HG02884 (cell line): ENCODE data around the gene OR2V2.
"Not testable (repeated sequence)": the region's sequence is repeated elsewhere in the genome, so short reads cannot be mapped to it uniquely, and the experiment has no call there.

Experiments
- ATAC-seq: cut with Tn5 transposase; IDR thresholded peaks from one replicate; pipeline ENCODE4 v1.9.1; 2021; ENCODE audit warnings: mild to moderate bottlenecking, moderate library complexity; ENCODE audit not compliant: unreplicated experiment

OR2V2 gene, protein sequence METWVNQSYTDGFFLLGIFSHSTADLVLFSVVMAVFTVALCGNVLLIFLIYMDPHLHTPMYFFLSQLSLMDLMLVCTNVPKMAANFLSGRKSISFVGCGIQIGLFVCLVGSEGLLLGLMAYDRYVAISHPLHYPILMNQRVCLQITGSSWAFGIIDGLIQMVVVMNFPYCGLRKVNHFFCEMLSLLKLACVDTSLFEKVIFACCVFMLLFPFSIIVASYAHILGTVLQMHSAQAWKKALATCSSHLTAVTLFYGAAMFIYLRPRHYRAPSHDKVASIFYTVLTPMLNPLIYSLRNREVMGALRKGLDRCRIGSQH

DNA sequence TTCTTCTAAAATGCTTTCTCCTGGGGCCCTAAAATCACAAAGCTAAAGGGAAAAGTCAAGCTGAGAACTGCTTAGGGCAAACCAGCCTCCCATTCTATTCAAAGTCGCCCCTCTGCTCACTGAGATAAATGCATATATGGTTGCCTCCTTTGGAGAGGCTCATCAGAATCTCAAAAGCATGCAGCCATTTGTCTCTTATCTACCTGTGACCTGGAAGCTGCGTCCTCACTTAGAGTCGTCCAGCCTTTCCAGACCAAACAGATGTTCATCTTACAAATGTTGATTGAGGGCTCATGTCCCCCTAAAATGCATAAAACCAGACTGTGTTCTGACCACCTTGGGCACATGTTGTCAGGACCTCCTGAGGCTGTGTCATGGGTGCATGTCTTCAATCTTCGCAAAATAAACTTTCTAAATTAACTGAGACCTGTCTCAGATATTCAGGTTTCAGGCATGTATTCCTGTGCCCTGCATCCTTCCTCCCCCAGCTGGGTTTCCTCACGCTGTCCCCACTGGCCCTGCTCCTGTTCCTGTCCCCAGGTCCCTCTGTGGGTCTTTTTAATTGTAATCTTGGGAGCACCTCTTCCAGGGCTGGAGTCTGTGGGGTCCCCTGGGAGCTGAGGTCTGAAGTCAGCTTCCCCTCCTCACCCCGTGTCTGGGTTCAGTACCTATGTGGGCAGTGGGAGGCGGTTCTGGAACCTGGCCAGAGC lies at the start of gene OR2V2:
TSS of gene OR2V2 (plus strand) at position 660 of the 710 bp plus-strand sequence. CDS start 7,357 bp downstream, outside the sequence.
- not testable (repeated sequence) for ATAC-seq

DNA sequence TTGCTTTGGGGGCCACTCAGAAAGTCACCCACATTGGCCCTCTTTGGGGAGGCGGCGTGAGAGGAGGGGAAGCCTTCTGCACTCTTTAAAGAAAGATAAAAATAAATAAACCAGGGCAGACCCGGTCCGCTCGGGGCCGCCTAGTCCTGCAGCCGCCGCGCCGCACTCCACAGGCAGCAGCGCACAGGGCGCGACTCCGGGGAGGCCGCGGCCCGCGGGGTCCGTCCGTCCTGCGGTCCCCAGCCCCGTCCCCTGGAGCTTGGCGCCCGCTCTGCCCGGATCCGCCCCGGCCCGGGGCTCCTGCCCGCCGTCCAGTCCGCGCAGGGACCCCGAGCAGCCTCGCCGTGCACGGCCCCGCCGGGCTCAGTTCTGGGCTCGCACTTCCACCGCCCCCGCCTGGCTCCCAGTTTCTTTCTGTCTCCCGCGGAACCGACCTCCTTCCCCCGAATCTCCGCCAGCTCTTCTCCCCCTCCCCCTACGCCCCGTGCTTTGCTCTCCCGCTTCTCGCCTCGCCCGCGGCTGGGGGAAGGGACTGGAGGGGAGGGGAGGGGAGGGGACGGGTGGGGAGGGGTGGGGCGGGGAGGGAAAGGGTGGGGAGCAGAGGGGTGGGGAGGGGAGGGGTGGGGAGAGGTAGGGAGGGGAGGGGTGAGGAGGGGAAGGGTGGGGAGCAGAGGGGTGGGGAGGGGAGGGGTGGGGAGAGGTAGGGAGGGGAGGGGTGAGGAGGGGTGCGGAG lies 49.5 kb upstream of the OR2V2 start:
- ATAC-seq: not testable (repeated sequence)

DNA sequence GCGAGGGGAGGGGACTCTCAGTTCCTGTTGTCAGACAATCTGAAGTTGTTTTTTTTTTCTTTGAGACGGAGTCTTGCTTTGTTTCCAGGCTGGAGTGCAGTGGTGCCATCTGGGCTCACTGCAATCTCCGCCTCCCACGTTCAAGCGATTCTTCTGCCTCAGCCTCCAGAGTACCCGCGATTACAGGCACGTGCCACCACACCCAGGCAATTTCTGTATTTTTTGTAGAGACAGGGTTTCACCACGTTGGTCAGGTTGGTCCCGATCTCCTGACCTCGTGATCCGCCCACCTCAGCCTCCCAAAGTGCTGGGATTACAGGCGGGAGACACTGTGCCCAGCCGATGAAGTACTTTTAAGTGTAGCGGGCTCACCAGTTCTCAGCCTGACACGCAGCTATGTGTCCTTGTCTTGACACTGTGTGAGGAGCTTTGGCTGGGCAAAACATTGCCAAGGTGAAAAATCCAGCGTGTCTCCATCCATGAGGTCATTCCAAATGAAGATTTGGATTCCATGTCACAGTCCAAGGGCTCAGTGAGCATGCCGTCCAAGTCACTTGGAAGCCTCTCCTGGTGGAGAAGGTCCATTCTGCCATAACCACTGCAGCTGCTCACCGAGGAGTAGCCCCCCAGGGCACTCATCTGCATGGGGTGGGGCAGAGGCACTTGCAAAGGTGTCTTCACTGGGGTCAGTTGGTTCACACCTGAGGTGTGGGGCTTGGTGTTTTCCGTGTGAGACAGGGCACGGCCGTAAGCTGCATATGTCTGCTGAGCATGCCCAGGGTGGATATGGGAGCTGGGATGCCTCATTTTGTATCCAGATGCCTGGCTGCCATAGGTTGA lies 48.4 kb upstream of the OR2V2 start:
- no peak for ATAC-seq

DNA sequence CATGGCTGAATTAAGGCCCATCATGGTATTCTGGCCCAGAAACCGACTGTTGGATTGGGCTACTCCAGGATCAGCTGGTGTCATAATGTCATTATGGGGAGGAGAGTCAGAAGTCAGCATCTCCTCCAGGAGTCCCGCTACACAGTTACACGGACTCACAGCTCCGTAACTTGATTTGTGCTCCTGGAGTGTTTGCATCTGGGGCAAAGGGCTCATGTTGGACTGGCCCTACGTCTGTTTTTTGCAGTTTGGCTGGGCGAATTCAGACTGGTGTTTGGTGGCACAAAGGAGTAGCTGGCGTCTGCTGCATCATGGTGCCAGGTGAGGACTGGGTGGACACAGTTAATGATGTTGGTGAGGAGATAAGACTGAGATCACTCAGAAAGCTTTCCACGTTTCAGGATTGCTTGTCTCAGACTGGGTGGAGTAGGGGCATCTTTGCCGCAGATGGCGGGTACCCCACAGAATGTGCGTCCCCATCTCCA lies 47.7 kb upstream of the OR2V2 start:
- no peak for ATAC-seq

DNA sequence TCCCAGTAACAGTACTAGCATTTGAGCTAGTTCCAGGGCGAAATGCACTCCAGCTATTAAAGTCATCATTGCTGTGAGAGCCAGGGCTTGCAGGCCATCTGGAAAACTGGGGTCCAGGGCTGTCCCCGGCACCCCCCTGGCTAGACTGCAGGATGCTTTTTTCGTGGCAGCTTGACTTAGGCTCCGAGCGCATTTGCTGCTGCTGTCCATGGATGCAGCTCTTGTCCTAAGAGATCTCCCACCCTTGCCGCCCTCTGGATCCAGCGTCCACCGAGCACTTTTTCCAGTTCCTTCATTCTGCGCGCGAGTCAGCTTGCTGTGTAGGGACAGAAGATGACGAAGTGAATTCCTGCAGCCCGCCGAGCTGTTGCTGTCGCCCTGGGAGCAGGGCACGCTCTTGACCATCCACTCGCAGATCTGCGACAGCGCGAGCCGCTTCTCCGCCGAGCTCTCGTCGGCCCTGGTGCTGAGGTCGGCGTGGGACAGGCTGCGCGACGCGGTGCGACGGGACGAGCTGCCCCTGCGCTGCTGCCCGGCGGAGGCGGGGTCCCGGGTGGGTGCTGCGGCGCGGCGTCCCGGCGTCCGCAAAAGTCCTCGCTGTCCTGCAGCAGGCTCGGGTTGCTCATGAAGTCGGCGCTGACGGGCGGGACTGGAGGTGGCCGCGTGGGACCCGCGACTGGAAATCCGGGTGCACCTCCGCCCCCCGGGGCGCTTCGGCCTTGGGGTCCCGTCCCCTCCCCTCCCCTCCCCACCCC lies 47.1 kb upstream of the OR2V2 start:
- no peak for ATAC-seq

DNA sequence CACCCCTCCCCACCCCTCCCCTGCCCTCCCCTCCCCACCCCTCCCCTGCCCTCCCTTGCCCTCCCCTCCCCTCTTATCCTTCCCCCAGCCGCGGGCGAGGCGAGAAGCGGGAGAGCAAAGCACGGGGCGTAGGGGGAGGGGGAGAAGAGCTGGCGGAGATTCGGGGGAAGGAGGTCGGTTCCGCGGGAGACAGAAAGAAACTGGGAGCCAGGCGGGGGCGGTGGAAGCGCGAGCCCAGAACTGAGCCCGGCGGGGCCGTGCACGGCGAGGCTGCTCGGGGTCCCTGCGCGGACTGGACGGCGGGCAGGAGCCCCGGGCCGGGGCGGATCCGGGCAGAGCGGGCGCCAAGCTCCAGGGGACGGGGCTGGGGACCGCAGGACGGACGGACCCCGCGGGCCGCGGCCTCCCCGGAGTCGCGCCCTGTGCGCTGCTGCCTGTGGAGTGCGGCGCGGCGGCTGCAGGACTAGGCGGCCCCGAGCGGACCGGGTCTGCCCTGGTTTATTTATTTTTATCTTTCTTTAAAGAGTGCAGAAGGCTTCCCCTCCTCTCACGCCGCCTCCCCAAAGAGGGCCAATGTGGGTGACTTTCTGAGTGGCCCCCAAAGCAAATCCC lies 46.2 kb upstream of the OR2V2 start:
- not testable (repeated sequence) for ATAC-seq

DNA sequence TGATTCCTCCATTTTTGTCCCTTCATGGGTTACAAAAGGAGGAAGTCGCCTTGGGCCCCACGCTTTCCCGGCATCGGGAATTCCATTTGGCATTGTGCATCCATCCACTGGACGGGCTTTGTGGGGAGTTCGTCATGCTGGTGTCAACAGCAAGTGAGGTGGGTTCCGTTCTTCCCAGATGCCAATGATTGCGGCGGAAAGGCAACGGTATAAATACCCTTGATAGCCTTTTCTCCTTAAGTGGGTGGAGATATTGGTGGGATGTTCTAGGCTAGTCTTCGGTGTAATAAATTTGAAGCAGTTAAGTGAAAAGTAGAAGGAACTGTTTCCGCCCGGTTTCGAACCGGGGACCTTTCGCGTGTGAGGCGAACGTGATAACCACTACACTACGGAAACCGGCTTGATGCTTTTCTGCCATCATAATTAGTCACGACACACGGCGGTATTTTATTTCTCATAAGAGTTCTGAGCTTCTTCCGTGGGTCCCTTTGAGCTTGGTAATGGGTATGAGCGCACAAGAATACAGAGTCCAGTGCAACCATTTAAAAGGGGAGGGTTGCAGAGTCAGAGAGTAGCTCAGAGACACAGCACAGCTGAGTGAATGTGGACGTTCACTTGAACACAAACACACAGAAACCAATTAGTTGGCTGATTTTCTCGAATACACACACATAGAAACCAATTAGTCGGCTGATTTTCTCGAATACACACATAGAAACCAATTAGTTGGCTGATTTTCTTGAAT lies 45.3 kb upstream of the OR2V2 start:
- ATAC-seq: not testable (repeated sequence)

DNA sequence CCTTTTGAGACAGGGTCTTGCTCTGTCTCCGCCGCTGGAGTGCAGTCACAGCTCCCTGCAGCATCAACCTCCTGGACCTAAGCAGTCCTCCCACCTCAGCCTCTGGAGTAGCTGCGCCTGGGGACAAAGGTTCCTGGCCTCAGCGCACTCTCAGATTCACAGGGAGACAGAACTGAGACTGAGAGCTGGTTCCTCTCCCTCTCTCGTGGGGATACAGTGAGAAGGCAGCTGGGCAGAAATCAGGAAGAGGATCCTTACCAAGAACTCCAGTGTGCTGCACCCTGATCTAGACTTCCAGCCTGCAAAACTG lies 43.2 kb upstream of the OR2V2 start:
- not testable (repeated sequence) for ATAC-seq

DNA sequence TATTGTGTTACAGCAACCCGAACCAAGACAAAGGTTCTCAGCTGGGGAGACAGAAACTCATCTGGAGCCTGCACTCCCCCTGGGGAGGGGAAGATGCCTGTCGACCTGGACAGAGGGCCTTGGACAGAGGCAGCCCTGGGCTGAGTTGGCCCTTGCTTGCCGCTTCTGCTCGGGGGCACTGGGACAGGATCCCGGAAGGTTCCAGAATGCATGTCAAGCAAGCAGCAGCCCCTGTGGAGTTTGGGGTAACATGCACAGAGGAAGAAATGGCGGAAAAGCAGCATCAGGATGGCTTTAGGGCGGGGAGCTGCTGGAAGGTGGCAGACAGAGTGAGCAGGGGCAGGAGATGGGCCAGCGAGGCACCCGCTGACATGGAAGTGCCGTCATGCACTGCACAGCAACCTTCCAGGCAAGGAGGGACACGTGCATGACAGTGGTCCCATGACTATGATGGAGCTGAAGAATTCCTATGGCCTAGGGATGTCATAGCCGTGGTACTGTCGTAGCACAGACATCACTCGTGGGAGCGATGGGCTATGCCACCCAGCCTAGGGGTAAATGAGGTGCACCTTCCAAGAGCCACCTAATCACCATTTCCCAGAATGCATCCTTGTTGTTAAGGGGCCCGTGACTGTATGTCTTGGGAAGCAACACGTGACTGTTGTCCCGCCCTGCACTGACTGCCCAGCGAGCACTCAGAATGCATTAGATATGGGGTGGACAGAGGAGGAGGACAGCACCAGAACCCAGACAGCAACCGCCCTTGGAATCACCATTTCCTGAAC lies 42.6 kb upstream of the OR2V2 start:
- not testable (repeated sequence) for ATAC-seq

DNA sequence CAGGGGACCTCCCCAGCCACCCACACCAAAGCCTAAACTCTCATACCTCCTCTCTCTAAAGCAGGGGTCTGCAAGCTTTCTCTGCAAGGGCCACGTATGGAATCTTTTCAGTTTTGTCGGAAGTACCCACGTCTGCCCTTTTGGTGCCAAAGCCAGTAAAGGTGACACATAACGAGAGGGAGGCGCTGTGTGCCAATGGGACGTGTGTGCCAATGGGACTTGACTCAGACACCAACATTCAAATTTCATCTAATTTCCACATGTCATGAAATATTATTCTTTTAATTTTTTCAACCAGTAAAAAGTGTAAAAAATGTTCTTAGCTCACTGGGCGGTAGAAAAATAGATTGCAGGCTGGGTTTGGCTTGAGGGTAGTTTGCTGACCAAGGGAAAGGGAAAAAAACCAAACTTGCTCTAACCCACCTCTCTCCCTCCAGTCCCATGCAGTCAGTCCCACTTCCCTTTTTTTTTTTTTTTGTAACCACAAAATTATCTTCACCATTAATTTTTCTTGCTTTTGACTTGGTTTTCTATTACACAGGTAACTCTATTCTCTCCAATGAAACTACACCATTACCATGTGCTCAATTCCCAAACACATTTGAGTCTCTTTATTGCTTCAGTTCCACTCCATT lies 41.9 kb upstream of the OR2V2 start:
- ATAC-seq: no peak

DNA sequence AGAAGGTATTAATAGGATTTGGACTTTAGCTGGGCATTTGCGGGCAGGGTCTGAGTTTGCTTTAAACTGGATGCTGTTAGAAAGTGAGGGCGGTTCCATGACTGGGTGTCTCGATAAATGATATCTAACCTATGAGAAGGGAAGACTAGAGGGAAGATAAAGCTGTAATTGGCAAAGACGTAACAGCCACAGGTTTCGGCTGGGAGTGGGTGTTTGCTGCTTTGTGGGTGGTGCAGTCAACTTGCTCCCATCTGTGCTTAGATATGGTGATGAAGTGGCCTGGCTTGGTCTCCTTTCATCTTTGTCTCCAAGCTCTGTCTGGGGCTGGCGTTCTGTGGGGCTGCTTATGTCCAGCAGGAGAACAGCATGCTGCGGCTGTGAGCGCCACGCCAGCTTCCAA lies 39.7 kb upstream of the OR2V2 start:
- no peak for ATAC-seq

DNA sequence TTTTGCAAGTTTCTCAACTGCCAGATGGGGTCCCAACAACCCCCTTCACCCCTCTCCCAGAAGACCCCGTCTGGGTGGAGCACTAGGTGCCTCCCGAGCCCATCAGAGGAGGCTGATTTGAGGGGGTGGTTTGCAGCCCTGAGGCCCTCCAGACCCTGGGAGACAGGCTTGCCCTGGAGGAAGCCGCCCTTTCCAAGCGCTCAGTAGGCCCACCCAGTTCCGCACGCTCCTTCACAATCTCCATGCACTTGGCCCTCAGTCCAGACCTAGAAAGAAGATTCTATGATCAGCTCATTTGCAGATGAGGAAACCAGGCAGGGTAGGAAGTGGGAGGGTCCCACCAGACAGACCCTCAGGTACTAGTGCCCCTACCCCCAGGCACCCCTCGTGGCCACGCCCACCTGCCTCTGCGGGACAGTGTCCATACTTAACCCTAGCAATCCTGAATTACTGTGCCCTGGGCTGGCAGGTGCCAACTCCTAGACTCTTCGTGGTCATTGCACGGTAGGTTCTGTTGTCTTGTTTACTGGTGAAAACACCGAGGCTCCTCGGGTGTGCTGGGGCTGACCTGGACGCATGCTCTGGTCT lies 38.7 kb upstream of the OR2V2 start:
- no peak for ATAC-seq

DNA sequence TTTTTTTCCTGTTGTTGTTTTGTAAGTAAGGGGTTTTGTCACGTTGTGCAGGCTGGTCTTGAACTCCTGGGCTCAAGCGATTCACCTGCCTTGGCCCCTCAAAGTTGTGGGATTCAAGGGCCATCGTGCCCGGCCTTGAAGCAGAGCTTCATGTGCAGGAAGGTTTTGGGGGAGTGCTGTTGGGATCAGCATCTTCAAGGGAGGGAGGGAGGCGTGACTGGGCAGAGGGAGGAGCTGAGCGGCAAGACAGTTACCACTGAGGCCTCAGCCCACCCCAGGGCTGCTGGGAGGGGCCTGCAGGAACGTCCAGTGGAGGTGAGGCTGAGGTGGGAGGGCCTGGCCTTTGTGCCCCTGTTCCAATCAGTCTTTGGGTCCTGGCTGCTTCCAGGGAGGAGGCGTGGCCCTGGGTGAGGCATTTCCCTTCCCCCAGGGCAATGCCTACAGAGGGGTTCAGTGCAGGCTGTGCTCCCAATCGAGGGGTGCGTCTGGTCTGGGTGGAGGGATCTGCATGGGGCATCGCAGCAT lies 37.8 kb upstream of the OR2V2 start:
- ATAC-seq: no peak

DNA sequence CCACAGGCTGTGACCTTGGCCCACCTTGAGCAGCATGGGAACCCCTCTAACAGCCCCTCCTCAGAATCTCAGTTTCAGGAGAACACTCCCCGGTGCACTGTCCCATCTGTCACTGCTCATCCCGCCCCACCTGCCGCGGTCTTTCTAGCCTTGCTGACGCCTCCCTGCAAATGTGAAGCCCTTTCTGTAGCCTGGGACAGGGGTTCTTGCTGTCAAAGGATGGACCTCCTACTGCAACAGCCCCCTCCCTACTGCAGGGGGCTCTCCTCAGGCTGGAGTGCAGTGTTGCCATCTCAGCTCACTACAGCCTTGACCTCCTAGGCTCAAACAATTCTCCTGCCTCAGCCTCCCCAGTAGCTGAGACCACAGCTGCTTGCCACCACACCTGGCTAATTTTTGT lies 36.4 kb upstream of the OR2V2 start:
- no peak for ATAC-seq

DNA sequence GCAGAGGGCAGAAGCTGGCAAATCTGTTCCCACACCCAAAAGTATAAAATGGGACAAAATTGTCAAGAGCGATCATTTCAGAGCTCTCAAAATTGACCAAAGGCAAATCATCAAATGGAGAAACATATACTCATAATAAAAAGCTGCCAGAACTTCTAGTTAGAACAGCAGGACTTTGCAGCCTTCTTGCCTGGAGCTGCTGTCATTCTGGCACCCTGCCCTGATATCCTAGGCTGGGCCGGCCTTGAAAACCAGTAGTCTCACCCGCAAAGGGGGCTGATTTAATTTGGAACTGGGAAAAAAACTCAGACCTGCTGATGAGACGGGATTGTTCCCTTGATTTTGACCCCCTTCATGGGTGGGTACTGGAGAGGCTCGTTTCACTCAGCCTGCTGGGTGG lies 34.9 kb upstream of the OR2V2 start:
- ATAC-seq: no peak

DNA sequence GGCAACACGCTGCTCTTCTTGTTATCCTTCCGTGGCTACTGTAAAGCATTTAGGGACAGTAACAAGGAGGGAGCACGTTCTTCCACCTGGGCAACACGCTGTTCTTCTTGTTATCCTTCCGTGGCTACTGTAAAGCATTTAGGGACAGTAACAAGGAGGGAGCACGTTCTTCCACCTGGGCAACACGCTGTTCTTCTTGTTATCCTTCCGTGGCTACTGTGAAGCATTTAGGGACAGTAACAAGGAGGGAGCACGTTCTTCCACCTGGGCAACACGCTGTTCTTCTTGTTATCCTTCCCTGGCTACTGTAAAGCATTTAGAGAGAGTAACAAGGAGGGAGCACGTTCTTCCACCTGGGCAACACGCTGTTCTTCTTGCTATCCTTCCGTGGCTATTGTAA lies 33.8 kb upstream of the OR2V2 start:
- ATAC-seq: not testable (repeated sequence)

DNA sequence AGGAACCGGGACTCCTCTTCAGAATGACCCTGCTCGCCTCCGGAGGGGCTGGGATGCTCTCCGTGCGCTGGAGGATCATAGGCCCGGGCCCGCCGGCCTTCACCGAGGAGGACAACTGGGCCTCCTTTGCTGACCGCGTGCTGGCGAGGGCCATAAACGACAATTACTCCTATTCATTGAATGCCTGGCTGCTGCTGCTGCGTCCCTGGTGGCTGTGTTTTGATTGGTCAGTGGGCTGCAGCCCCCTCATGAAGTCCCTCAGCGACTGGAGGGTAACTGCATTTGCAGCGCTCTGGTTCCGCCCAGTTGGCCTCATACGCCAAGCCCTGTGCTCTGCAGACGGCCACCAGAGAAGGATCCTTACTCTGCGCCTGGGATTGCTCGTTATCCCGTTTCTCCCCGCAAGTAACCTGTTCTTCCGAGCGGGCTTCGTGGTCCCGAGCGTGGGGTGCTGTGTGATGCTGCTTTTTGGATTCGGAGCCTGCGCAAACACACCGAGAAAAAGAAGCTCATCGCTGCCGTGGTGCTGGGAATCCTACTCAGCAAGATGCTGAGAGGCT lies 33.0 kb upstream of the OR2V2 start:
- no peak for ATAC-seq
